Measurements from ENCODE around the gene RB1.
"Not testable (repeated sequence)": the region's sequence is repeated elsewhere in the genome, so short reads cannot be mapped to it uniquely, and the experiment has no call there.

DNA sequence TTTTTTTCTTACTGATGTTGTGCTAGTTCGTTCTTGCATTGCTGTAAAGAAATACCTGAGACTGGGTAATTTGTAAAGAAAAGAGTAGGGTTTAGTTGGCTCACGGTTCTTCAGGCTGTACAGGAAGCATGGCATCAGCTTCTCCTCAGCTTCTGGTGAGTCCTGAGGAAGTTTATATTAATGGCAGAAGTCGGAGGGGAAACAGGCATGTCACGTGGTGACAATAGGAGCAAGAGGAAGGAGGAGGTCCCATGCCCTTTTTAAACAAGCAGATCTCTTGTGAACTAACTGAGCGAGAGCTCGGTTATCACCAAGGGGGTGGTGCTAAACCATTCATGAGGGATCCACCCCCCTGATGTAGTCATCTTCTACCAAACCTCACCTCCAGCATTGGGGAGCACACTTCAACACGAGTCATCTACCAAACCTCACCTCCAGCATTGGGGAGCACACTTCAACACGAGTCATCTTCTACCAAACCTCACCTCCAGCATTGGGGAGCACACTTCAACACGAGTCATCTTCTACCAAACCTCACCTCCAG lies 123.3 kb downstream of the RB1 start:
- not testable (repeated sequence) for TF ChIP-seq CTCF, POLR2A (IDR thresholded peaks at IDR 0.05)
